Keratinocyte (primary cell): ENCODE measurements around the gene PLA2G12A. TPM values are rescaled to one million over a fixed set of nuclear protein-coding genes. Genes with fewer than 3 reads are reported as not detected.
A peak's percentile ranks its signal among the peaks of the same experiment; 100 is the strongest.

Source experiments
- DNase-seq: peaks from one replicate; pipeline ENCODE4 v3.0.0-alpha.2; 2011; ENCODE audit warnings: low read depth, missing footprints, low spot score
- FAIRE-seq: peaks from 2 replicates; lab custom pipeline; 2011; peaks lifted over from hg19 to GRCh38; lab: Jason Lieb, UNC
- H2AFZ ChIP-seq: 2 replicates; pipeline ENCODE4 v1.6.0; 2012; ENCODE audit warnings: low read length, control low read depth, inconsistent platforms; ENCODE audit not compliant: control insufficient read depth
- H3K27ac ChIP-seq: 2 replicates; pipeline ENCODE4 v1.5.1; 2011; ENCODE audit warnings: low read length; ENCODE audit not compliant: control insufficient read depth, insufficient read depth
- H3K27me3 ChIP-seq: 3 replicates; pipeline ENCODE4 v1.6.0; 2011; ENCODE audit warnings: low read length; ENCODE audit not compliant: control insufficient read depth, insufficient read depth; ENCODE audit errors: extremely low read depth
- H3K36me3 ChIP-seq, 2 experiments: 2 replicates in 1 of 2; 3 replicates in 1 of 2; pipeline ENCODE4 v1.5.1; 2011; ENCODE audit warnings: low read length in 2 of 2, mild to moderate bottlenecking in 1 of 2; ENCODE audit not compliant: control insufficient read depth in 2 of 2, insufficient read depth in 2 of 2; ENCODE audit errors: extremely low read depth in 1 of 2
- H3K4me1 ChIP-seq: 3 replicates; pipeline ENCODE4 v1.5.1; 2011; ENCODE audit warnings: low read length; ENCODE audit not compliant: control insufficient read depth, insufficient read depth; ENCODE audit errors: extremely low read depth
- H3K4me2 ChIP-seq: 3 replicates; pipeline ENCODE4 v1.6.0; 2011; ENCODE audit warnings: low read depth, low read length; ENCODE audit not compliant: control insufficient read depth, insufficient read depth; ENCODE audit errors: extremely low read depth
- H3K4me3 ChIP-seq, 3 experiments: fragments of 200-600 bp in 1 of 3; sonication (generic) in 1 of 3; 2 replicates in 2 of 3; 3 replicates in 1 of 3; pipeline ENCODE4 v1.5.1; 2011 to 2016; ENCODE audit warnings: low read length in 3 of 3, mild to moderate bottlenecking in 3 of 3, control low read depth in 2 of 3, inconsistent platforms in 1 of 3, low read depth in 1 of 3, mixed read lengths in 1 of 3, mixed run types in 1 of 3, moderate library complexity in 1 of 3; ENCODE audit not compliant: control insufficient read depth in 2 of 3, insufficient read depth in 2 of 3; ENCODE audit errors: extremely low read depth in 1 of 3
- H3K79me2 ChIP-seq: 2 replicates; pipeline ENCODE4 v1.6.0; 2012; ENCODE audit warnings: low read length; ENCODE audit not compliant: control insufficient read depth, insufficient read depth
- H3K9ac ChIP-seq: 3 replicates; pipeline ENCODE4 v1.6.0; 2011; ENCODE audit warnings: low read length; ENCODE audit not compliant: control insufficient read depth, insufficient read depth; ENCODE audit errors: extremely low read depth
- H3K9me1 ChIP-seq: 3 replicates; pipeline ENCODE4 v1.6.0; 2011; ENCODE audit warnings: low read length; ENCODE audit not compliant: control insufficient read depth, insufficient read depth; ENCODE audit errors: extremely low read depth
- H3K9me3 ChIP-seq: 2 replicates; pipeline ENCODE4 v1.5.1; 2012; ENCODE audit warnings: low read depth, low read length; ENCODE audit not compliant: control insufficient read depth
- H4K20me1 ChIP-seq: 3 replicates; pipeline ENCODE4 v1.6.0; 2011; ENCODE audit warnings: low read length; ENCODE audit not compliant: control insufficient read depth, insufficient read depth; ENCODE audit errors: extremely low read depth
- CTCF ChIP-seq, 3 experiments: IDR thresholded peaks in 1 of 3; conservative IDR thresholded peaks in 1 of 3; optimal IDR thresholded peaks in 1 of 3; 2 replicates in 2 of 3; 3 replicates in 1 of 3; pipeline versions ENCODE3 to v1.5.1; 2011; ENCODE audit warnings: low read length in 3 of 3, mild to moderate bottlenecking in 3 of 3, moderate library complexity in 2 of 3, control low read depth in 1 of 3, inconsistent platforms in 1 of 3; ENCODE audit not compliant: insufficient read depth in 2 of 3; ENCODE audit errors: extremely low read depth in 1 of 3
- EZH2 ChIP-seq: IDR thresholded peaks from one replicate; pipeline ENCODE4 v1.6.1; 2012; ENCODE audit warnings: inconsistent platforms, mild to moderate bottlenecking, low read length, moderate library complexity
- dilution Hi-C: fragments of 300-500 bp; cut with MboI; formaldehyde crosslinking; loops from one replicate; pipeline ENCODE4 v1.7.0; 2020; ENCODE audit warnings: low sequenced_read_pairs; ENCODE audit not compliant: extremely low pct_ligation_motif_present
- polyA plus RNA-seq, 5 experiments: library from polyadenylated mRNA; depleted of rRNA in 3 of 5; stranded (reverse) in 3 of 5; stranded (forward) in 1 of 5; unstranded in 1 of 5; fragments of >200 nt; gene quantifications; 1 replicate in 1 of 5; 2 replicates in 3 of 5; 3 replicates in 1 of 5; pipeline versions ENCODE4 v1.2.1 to v1.2.3, GENCODE V29; 2011 to 2012; ENCODE audit warnings: missing spikeins in 2 of 5, low read depth in 1 of 5, low replicate concordance in 1 of 5

Gene PLA2G12A
- polyA plus RNA-seq, 1 donor (not counting 4 experiments of a cell fraction or from before 2014, with no cell fraction given): 63.7 TPM

GRCh38 chr4:109729117-109729717 is 653 bp downstream of the PLA2G12A start:
- H3K4me2 ChIP-seq: peak overlapping the region; percentile 75
- peaks cover 11% of the 10 kb centered on the region for H3K4me1 ChIP-seq
- peak overlapping the region; percentile 55 to 87 (median 73) for H3K4me3 ChIP-seq
- no peaks in the 10 kb centered on the region for H3K9me3 ChIP-seq
- no peaks in the 10 kb centered on the region for H3K27me3 ChIP-seq
- H3K79me2 ChIP-seq: peaks cover 40% of the 10 kb centered on the region
- H3K27ac ChIP-seq: peak overlapping the region; percentile 78
- H3K36me3 ChIP-seq: no peaks in the 10 kb centered on the region
- no peak for DNase-seq
- FAIRE-seq: peak; percentile 39
- dilution Hi-C loops: no loop called here
- no peaks in the 10 kb centered on the region for H3K9me1 ChIP-seq
- no peaks in the 10 kb centered on the region for H4K20me1 ChIP-seq
- peak overlapping the region; percentile 92 for H2AFZ ChIP-seq
- no peak for TF ChIP-seq EZH2
- peak overlapping the region; percentile 90 for H3K9ac ChIP-seq

GRCh38 chr4:109728385-109728784 is 1.5 kb downstream of the PLA2G12A start:
- FAIRE-seq (no peak), DNase-seq (no peak)
- peaks cover 40% of the 10 kb centered on the region for H3K79me2 ChIP-seq
- H3K9me1 ChIP-seq: no peaks in the 10 kb centered on the region
- H3K9ac ChIP-seq: peak overlapping the region; percentile 90
- peak overlapping the region; percentile 55 to 87 (median 73) for H3K4me3 ChIP-seq
- dilution Hi-C loops: no loop called here
- H3K36me3 ChIP-seq: no peaks in the 10 kb centered on the region
- peak overlapping the region; percentile 75 for H3K4me2 ChIP-seq
- H3K27ac ChIP-seq: peak overlapping the region; percentile 78
- TF ChIP-seq CTCF (optimal IDR thresholded peaks at IDR 0.05 in 1 of 3, IDR thresholded peaks at IDR 0.05 in 1 of 3, conservative IDR thresholded peaks at IDR 0.05 in 1 of 3; ENCODE audit: extremely low read depth in 1 of 3, insufficient read depth in 2 of 3, low read length in 3 of 3) (no peak), EZH2 (no peak)
- peak overlapping the region; percentile 62 for H2AFZ ChIP-seq
- H4K20me1 ChIP-seq: no peaks in the 10 kb centered on the region
- H3K27me3 ChIP-seq: no peaks in the 10 kb centered on the region
- H3K4me1 ChIP-seq: peaks cover 11% of the 10 kb centered on the region
- no peaks in the 10 kb centered on the region for H3K9me3 ChIP-seq
